ENCODE results near the gene TBC1D22A. TPM values are rescaled to one million over a fixed set of nuclear protein-coding genes. Genes with fewer than 3 reads are reported as not detected.

The TBC1D22A gene
- polyA plus RNA-seq, 1 experiment: 24.2 TPM

- Histone ChIP-seq H3K4me3 (ENCODE audit: low read depth, low read length) (no peak overlapping the region), H3K27me3 (ENCODE audit: control insufficient read depth, insufficient read depth, low read length) (no peaks in the 10 kb centered on the region), H3K36me3 (ENCODE audit: control insufficient read depth, insufficient read depth, low read length) (no peaks in the 10 kb centered on the region)
- no peak for DNase-seq (ENCODE audit: low read depth)
- POLR2A ChIA-PET: no interaction called here
- CTCF ChIA-PET: no interaction called here
- TF ChIP-seq CTCF (IDR thresholded peaks at IDR 0.05; ENCODE audit: insufficient read depth, low read depth, low read length): no peak
Measured at GRCh38 chr22:47201186-47201995, 438.9 kb downstream of the TBC1D22A start.

- POLR2A ChIA-PET: no interaction called here
- Histone ChIP-seq H3K27me3 (ENCODE audit: control insufficient read depth, insufficient read depth, low read length) (no peaks in the 10 kb centered on the region), H3K4me3 (ENCODE audit: low read depth, low read length) (no peak overlapping the region), H3K36me3 (ENCODE audit: control insufficient read depth, insufficient read depth, low read length) (no peaks in the 10 kb centered on the region)
- no peak for DNase-seq (ENCODE audit: low read depth)
- CTCF ChIA-PET: no interaction called here
- TF ChIP-seq CTCF (IDR thresholded peaks at IDR 0.05; ENCODE audit: insufficient read depth, low read depth, low read length): no peak
Measured at GRCh38 chr22:47201996-47202818, 439.8 kb downstream of the TBC1D22A start.

- Histone ChIP-seq H3K36me3 (ENCODE audit: control insufficient read depth, insufficient read depth, low read length) (no peaks in the 10 kb centered on the region), H3K27me3 (ENCODE audit: control insufficient read depth, insufficient read depth, low read length) (no peaks in the 10 kb centered on the region), H3K4me3 (ENCODE audit: low read depth, low read length) (no peak overlapping the region)
- ChIA-PET CTCF (no interaction called here), POLR2A (no interaction called here)
- no peak for TF ChIP-seq CTCF (IDR thresholded peaks at IDR 0.05; ENCODE audit: insufficient read depth, low read depth, low read length)
- DNase-seq (ENCODE audit: low read depth): no peak
Measured at GRCh38 chr22:47202819-47203553, 440.5 kb downstream of the TBC1D22A start.

GRCh38 chr22:47203554-47203991 is 441.1 kb downstream of the TBC1D22A start:
- no peak for DNase-seq (ENCODE audit: low read depth)
- TF ChIP-seq CTCF (IDR thresholded peaks at IDR 0.05; ENCODE audit: insufficient read depth, low read depth, low read length): no peak
- ChIA-PET CTCF (interaction anchor here (0.9 kb wide), 1 partner anchor 27 kb away, joined by 3 read pairs; no protein-coding TSS in a partner anchor), POLR2A (no interaction called here)
- no peak overlapping the region for H3K4me3 ChIP-seq (ENCODE audit: low read depth, low read length)
- H3K36me3 ChIP-seq (ENCODE audit: control insufficient read depth, insufficient read depth, low read length): no peaks in the 10 kb centered on the region
- H3K27me3 ChIP-seq (ENCODE audit: control insufficient read depth, insufficient read depth, low read length): no peaks in the 10 kb centered on the region
